Measurements from ENCODE around the gene TMEM154.

DNA sequence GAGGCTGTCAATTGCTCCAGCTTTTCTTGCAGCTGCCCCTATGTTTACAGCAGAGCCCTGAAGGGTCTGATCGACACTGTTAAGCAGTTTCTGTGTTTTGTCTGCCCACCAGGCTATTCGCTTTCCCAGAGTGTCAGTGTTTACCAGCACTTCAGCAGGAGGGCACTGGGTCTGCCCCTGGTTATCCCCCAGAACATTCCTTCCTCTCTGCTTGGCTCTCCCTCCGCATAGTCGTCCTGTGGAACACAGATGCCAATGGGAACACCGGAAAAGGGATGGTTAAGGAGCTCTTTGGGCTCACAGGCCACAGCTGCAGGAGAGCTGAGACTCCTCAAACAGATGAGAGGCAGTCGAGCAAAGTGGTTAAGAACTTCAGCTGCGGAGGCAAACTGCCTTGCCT lies 72.6 kb downstream of the TMEM154 start:
- TF ChIP-seq, protein P1, sequence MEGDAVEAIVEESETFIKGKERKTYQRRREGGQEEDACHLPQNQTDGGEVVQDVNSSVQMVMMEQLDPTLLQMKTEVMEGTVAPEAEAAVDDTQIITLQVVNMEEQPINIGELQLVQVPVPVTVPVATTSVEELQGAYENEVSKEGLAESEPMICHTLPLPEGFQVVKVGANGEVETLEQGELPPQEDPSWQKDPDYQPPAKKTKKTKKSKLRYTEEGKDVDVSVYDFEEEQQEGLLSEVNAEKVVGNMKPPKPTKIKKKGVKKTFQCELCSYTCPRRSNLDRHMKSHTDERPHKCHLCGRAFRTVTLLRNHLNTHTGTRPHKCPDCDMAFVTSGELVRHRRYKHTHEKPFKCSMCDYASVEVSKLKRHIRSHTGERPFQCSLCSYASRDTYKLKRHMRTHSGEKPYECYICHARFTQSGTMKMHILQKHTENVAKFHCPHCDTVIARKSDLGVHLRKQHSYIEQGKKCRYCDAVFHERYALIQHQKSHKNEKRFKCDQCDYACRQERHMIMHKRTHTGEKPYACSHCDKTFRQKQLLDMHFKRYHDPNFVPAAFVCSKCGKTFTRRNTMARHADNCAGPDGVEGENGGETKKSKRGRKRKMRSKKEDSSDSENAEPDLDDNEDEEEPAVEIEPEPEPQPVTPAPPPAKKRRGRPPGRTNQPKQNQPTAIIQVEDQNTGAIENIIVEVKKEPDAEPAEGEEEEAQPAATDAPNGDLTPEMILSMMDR (IDR thresholded peaks at IDR 0.05) = no peak
- no peak for TF ChIP-seq POLR2A (IDR thresholded peaks at IDR 0.05)

Data from sigmoid colon (tissue), 3 donors.